Neutrophil (primary cell): Measurements from ENCODE around the gene ZBTB21.

Experiments
- H3K27ac ChIP-seq: fragments of 200-600 bp; sonication (generic); 2 replicates; pipeline ENCODE4 v1.5.1; 2016; ENCODE audit warnings: mild to moderate bottlenecking, moderate library complexity
- H3K27me3 ChIP-seq: fragments of 200-600 bp; sonication (generic); 2 replicates; pipeline ENCODE4 v1.6.0; 2016; ENCODE audit warnings: mild to moderate bottlenecking
- H3K36me3 ChIP-seq: fragments of 200-600 bp; sonication (generic); 2 replicates; pipeline ENCODE4 v1.5.1; 2017
- H3K4me1 ChIP-seq, 2 experiments: fragments of 200-600 bp in 1 of 2; sonication (generic) in 1 of 2; 1 replicate in 1 of 2; 2 replicates in 1 of 2; pipeline versions ENCODE4 v1.5.1 to v1.6.1; 2013 to 2016; ENCODE audit warnings: low read depth in 1 of 2, low read length in 1 of 2, mild to moderate bottlenecking in 1 of 2, moderate library complexity in 1 of 2; ENCODE audit not compliant: control insufficient read depth in 1 of 2, insufficient read depth in 1 of 2
- H3K4me3 ChIP-seq, 2 experiments: fragments of 200-600 bp in 1 of 2; sonication (generic) in 1 of 2; 1 replicate in 1 of 2; 2 replicates in 1 of 2; pipeline ENCODE4 v1.5.1; 2013 to 2016; ENCODE audit warnings: low read depth in 1 of 2, low read length in 1 of 2, mild to moderate bottlenecking in 1 of 2, moderate library complexity in 1 of 2
- H3K9me3 ChIP-seq: fragments of 200-600 bp; sonication (generic); 2 replicates; pipeline ENCODE4 v1.5.1; 2016
- TF ChIP-seq, protein P1 (sequence below): fragments of 200-600 bp; sonication (generic); IDR thresholded peaks from 2 replicates; pipeline ENCODE4 v1.5.1; 2016; ENCODE audit warnings: antibody characterized with exemption

Gene ZBTB21

GRCh38 chr21:42017022-42017421 is 6.9 kb upstream of the ZBTB21 start:
- Histone ChIP-seq H3K4me3 (no peak overlapping the region), H3K27me3 (peaks cover 13% of the 10 kb centered on the region), H3K9me3 (no peaks in the 10 kb centered on the region), H3K4me1 (no peaks in the 10 kb centered on the region), H3K36me3 (no peaks in the 10 kb centered on the region), H3K27ac (no peak overlapping the region)
- TF ChIP-seq, protein P1, sequence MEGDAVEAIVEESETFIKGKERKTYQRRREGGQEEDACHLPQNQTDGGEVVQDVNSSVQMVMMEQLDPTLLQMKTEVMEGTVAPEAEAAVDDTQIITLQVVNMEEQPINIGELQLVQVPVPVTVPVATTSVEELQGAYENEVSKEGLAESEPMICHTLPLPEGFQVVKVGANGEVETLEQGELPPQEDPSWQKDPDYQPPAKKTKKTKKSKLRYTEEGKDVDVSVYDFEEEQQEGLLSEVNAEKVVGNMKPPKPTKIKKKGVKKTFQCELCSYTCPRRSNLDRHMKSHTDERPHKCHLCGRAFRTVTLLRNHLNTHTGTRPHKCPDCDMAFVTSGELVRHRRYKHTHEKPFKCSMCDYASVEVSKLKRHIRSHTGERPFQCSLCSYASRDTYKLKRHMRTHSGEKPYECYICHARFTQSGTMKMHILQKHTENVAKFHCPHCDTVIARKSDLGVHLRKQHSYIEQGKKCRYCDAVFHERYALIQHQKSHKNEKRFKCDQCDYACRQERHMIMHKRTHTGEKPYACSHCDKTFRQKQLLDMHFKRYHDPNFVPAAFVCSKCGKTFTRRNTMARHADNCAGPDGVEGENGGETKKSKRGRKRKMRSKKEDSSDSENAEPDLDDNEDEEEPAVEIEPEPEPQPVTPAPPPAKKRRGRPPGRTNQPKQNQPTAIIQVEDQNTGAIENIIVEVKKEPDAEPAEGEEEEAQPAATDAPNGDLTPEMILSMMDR, result no peak

- TF ChIP-seq, protein P1, result no peak
- Histone ChIP-seq H3K4me1 (no peaks in the 10 kb centered on the region), H3K36me3 (no peaks in the 10 kb centered on the region), H3K9me3 (no peaks in the 10 kb centered on the region), H3K27me3 (peaks cover 18% of the 10 kb centered on the region), H3K27ac (no peak overlapping the region), H3K4me3 (no peak overlapping the region)
These were observed 6.3 kb upstream of the ZBTB21 start for GRCh38 chr21:42016364-42016985.

GRCh38 chr21:42013931-42014330 is 3.8 kb upstream of the ZBTB21 start:
- H3K27me3 ChIP-seq, result peaks cover 38% of the 10 kb centered on the region
- no peak overlapping the region for H3K4me3 ChIP-seq
- TF ChIP-seq, protein P1, result no peak
- H3K36me3 ChIP-seq, result no peaks in the 10 kb centered on the region
- H3K4me1 ChIP-seq, result peaks cover 11 to 16% of the 10 kb centered on the region in 2 experiments
- no peaks in the 10 kb centered on the region for H3K9me3 ChIP-seq
- no peak overlapping the region for H3K27ac ChIP-seq

GRCh38 chr21:42013376-42013775 is 3.2 kb upstream of the ZBTB21 start:
- Histone ChIP-seq H3K27me3 (peaks cover 43% of the 10 kb centered on the region), H3K9me3 (no peaks in the 10 kb centered on the region), H3K4me1 (peaks cover 14 to 19% of the 10 kb centered on the region in 2 experiments), H3K36me3 (no peaks in the 10 kb centered on the region), H3K27ac (no peak overlapping the region), H3K4me3 (no peak overlapping the region)
- TF ChIP-seq, protein P1, result no peak

GRCh38 chr21:42012763-42013329 is 2.7 kb upstream of the ZBTB21 start:
- Histone ChIP-seq H3K4me1 (peaks cover 14 to 19% of the 10 kb centered on the region in 2 experiments), H3K9me3 (no peaks in the 10 kb centered on the region), H3K4me3 (no peak overlapping the region), H3K36me3 (no peaks in the 10 kb centered on the region), H3K27ac (no peak overlapping the region), H3K27me3 (peaks cover 45% of the 10 kb centered on the region)
- TF ChIP-seq, protein P1, result no peak
